Esophagus (tissue), 2 donors: ENCODE measurements around the gene RIBC2. TPM values are rescaled to one million over a fixed set of nuclear protein-coding genes. Genes with fewer than 3 reads are reported as not detected.
"Not testable (repeated sequence)": the region's sequence is repeated elsewhere in the genome, so short reads cannot be mapped to it uniquely, and the experiment has no call there.

Source experiments
- H3K27ac ChIP-seq, 2 donors: one replicate each; pipeline ENCODE4 v1.5.1; 2013; ENCODE audit warnings: low read depth in 2 of 2, mild to moderate bottlenecking in 2 of 2, inconsistent platforms in 1 of 2, low read length in 1 of 2, moderate library complexity in 1 of 2
- H3K27me3 ChIP-seq, 2 donors: one replicate each; pipeline ENCODE4 v1.6.1; 2013; ENCODE audit warnings: low read length in 2 of 2, control low read depth in 1 of 2, mild to moderate bottlenecking in 1 of 2; ENCODE audit not compliant: insufficient read depth in 2 of 2, control insufficient read depth in 1 of 2
- H3K36me3 ChIP-seq, 2 donors: one replicate each; pipeline ENCODE4 v1.6.1; 2013; ENCODE audit warnings: low read length in 1 of 2; ENCODE audit not compliant: control insufficient read depth in 2 of 2, insufficient read depth in 2 of 2
- H3K4me1 ChIP-seq, 2 donors: one replicate each; pipeline ENCODE4 v1.6.1; 2013; ENCODE audit warnings: low read length in 1 of 2; ENCODE audit not compliant: control insufficient read depth in 2 of 2, insufficient read depth in 2 of 2
- H3K4me3 ChIP-seq, 2 donors: one replicate each; pipeline ENCODE4 v1.5.1; 2013; ENCODE audit warnings: low read length in 2 of 2, mild to moderate bottlenecking in 2 of 2, low read depth in 1 of 2, moderate library complexity in 1 of 2
- H3K9me3 ChIP-seq, 2 donors: one replicate each; pipeline ENCODE4 v1.6.1; 2013; ENCODE audit warnings: mild to moderate bottlenecking in 2 of 2, low read depth in 1 of 2, low read length in 1 of 2, moderate library complexity in 1 of 2; ENCODE audit not compliant: control insufficient read depth in 2 of 2, insufficient read depth in 1 of 2
- WGBS, 2 donors: extraction: QIAGEN DNeasy Blood & Tissue Kit; methylation state at CpG; one replicate each; pipeline ENCODE4 v1.1.7; 2013; 5-methylcytosine and 5-hydroxymethylcytosine counted together
- polyA plus RNA-seq, 2 donors: library from polyadenylated mRNA; stranded (reverse); fragments of 200-250 nt; gene quantifications; one replicate each; pipeline ENCODE4 v1.2.3, GENCODE V29; 2013
- donor health status: healthy with polysubstance abuse.
- donor health status: Bipolar disorder and iron deficiency.

The RIBC2 gene
- polyA plus RNA-seq, 2 donors = 1.3 to 1.5 TPM

DNA sequence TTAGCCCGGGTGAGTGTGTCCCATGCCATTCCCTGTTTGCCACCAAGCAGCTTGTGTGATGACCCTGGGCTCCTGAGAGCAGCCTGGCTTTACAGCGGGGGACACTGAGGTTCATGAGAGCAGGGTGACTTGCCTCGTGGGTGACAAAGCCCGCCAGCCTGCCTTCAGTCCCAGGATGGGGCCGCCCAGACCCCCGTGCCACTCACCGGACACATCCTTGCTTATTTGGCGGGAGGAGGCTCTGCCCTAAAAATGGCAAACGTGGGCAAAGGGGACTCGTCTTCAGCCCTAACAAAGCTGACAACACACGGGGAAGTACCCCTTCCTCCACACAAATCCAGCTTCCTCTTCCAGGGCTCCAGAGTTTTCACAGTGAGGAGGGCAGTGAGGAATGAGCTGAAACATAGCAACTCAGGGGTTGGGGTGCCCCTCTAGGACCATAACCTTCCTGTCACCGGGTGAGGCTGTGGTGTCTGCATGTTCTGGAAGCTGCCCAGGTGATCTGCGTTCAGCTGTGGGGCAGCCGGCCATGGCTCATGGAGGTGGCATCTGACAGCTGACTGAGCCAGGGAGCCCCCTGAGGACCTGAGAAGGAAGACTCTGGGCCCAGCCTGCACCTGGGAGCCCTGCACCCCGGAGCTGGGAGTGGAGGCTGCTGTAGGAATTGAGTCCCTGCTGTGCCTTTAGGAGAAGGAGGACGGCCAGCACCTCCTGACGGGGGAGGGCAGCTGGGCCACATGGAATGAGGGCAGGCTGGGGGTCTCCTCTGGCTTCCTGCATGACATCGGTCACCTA is 16.7 kb downstream of the RIBC2 start:
- H3K36me3 ChIP-seq = no peaks in the 10 kb centered on the region
- no peak overlapping the region for H3K27ac ChIP-seq
- H3K4me1 ChIP-seq = peaks cover 0 to under 1% of the 10 kb centered on the region in 2 donors
- no peaks in the 10 kb centered on the region for H3K27me3 ChIP-seq
- WGBS, 2 donors = 86 to 89% methylated on average over 18 of the region's 18 CpGs
- no peak overlapping the region for H3K4me3 ChIP-seq
- no peaks in the 10 kb centered on the region for H3K9me3 ChIP-seq

DNA sequence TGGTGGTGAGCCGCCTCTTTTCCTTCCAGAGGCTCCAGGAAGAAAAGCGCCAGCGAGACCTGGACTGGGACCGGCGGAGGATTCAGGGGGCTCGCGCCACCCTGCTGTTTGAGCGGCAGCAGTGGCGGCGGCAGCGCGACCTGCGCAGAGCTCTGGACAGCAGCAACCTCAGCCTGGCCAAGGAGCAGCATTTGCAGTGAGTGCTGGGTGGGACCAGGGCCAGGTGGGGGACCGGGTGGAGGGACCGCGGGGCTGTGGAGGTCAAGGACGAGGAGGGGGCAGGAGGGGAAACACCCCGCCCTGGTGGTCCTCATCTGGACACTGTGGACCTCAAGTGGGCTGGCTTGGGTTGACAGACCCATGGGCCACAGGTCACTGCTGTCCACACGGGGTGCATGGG is 17.4 kb downstream of the RIBC2 start:
- 90% methylated on average over 19 of the region's 19 CpGs for WGBS, 2 donors
- no peak overlapping the region for H3K4me3 ChIP-seq
- peaks cover under 1 to 3% of the 10 kb centered on the region in 2 donors for H3K4me1 ChIP-seq
- H3K9me3 ChIP-seq = no peaks in the 10 kb centered on the region
- no peaks in the 10 kb centered on the region for H3K36me3 ChIP-seq
- no peaks in the 10 kb centered on the region for H3K27me3 ChIP-seq
- no peak overlapping the region for H3K27ac ChIP-seq

DNA sequence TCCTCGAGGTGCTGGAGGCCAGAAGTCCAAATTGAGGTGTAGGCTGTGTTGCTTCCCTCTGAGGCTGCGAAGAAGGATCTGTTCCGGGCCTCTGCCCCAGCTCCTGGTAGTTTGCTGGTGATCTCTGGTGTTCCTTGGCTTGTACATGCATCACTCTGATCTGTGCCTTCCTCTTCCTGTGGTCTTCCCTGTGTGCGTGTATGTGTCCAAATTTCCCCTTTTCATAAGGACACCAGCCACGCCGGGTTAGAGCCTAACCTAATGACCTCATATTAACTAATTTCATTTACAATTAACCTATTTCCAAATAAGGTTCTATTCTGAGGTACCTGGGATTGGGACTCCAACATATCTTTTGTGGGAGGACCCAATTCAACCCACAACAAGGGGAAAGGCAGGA is 21.5 kb downstream of the RIBC2 start:
- Histone ChIP-seq H3K27me3 (no peaks in the 10 kb centered on the region), H3K9me3 (no peaks in the 10 kb centered on the region), H3K4me1 (peaks cover 2 to 3% of the 10 kb centered on the region in 2 donors), H3K27ac (peak overlapping the region in 1 of 2 donors; percentile 62), H3K36me3 (no peaks in the 10 kb centered on the region), H3K4me3 (no peak overlapping the region)
- 79 to 87% methylated on average over 6 of the region's 6 CpGs for WGBS, 2 donors

DNA sequence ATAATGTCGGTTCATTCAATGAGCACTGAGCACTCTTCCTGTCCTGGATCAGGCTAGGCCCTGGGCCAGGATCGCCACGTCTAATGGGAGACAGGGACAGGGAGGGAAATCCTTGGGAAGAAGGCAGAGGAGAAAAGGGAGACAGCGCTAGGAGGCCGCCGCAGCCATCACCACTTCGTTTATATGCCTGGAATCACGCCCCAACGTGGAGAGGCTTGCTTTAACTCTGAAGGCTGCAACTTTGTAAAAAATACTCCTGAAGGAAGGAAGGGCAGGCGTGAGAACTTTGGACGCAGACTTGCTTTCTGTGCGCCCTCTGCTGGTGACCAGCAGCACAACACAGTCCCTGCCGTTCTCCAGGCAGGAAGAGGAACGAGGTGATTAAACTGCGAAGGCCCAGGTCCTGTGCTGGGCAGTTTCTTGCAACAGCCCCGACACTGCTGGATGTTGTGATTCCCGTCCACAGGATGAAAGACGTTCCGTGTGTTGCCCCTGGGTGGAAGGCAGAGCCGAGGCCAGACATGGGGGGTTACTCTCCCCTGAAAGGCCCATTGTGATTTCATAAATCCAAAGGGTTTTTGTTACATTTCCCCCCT is 22.1 kb downstream of the RIBC2 start:
- Histone ChIP-seq H3K9me3 (no peaks in the 10 kb centered on the region), H3K27me3 (no peaks in the 10 kb centered on the region), H3K27ac (peak overlapping the region; percentile 62 to 68), H3K36me3 (no peaks in the 10 kb centered on the region), H3K4me1 (peaks cover 2 to 3% of the 10 kb centered on the region in 2 donors), H3K4me3 (no peak overlapping the region)
- WGBS, 2 donors = 5 to 6% methylated on average over 20 of the region's 20 CpGs

DNA sequence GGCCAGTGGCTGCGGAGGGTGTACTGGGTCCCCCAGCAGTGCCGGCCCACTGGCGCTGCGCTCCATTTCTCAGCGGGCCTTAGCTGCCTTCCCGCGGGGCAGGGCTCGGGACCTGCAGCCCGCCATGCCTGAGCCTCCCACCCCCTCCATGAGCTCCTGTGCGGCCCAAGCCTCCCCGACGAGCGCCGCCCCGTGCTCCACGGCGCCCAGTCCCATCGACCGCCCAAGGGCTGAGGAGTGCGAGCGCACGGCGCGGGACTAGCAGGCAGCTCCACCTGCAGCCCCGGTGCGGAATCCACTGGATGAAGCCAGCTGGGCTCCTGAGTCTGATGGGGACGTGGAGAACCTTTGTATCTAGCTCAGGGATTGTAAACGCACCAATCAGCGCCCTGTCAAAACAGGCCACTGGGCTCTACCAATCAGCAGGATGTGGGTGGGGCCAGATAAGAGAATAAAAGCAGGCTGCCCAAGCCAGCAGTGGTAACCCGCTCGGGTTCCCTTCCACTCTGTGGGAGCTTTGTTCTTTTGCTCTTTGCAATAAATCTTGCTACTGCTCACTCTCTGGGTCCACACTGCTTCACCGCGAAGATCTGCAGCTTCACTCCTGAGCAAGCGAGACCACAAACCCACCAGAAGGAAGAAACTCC is 23.5 kb downstream of the RIBC2 start:
- H3K4me3 ChIP-seq, H3K27ac ChIP-seq, H3K9me3 ChIP-seq, H3K4me1 ChIP-seq, H3K27me3 ChIP-seq, H3K36me3 ChIP-seq: not testable (repeated sequence)
- WGBS, 2 donors = 79 to 81% methylated on average over 26 to 34 of the region's 34 CpGs

DNA sequence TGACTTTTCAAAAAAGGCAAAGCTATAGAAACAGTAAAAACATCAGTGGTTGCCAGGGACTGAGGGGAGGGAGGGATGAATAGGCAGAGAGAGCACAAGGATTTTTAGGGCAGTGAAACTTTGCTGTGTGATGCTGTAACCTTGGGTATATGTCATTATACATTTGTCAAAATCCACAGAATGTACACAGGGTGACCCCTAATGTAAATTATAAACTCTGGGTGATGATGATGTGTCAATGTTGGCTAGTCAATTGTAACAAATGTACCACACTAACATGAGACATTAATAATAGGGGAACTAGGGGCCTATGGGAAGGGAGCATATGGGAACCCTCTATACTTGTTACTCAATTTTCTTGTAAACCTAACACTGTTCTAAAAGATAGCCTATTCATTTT is 24.8 kb downstream of the RIBC2 start:
- H3K36me3 ChIP-seq = no peaks in the 10 kb centered on the region
- peaks cover 2 to 5% of the 10 kb centered on the region in 2 donors for H3K4me1 ChIP-seq
- H3K27me3 ChIP-seq = no peaks in the 10 kb centered on the region
- no peaks in the 10 kb centered on the region for H3K9me3 ChIP-seq
- H3K27ac ChIP-seq = no peak overlapping the region
- H3K4me3 ChIP-seq = no peak overlapping the region

DNA sequence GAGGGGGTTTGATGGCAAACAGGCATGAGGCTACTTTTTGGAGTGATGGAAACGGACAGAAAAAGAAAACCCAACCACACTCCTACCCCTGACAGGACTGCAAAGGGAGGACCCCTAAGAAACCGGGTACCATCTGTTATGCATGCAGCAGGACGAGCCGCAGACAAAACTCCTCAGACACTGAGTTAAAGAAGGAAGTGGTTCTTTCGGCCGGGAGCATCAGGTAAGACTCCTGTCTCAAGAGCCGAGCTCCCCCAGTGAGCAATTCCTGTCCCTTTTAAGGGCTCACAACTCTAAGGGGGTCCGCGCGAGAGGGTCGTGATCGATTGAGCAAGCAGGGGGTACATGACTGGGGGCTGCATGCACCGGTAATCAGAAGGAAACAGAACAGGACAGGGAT is 27.2 kb downstream of the RIBC2 start:
- WGBS, 2 donors = 33 to 36% methylated on average over 13 of the region's 13 CpGs
- H3K4me3 ChIP-seq, H3K27me3 ChIP-seq, H3K9me3 ChIP-seq, H3K4me1 ChIP-seq, H3K36me3 ChIP-seq: not testable (repeated sequence)
- peak overlapping the region; percentile 24 to 79 for H3K27ac ChIP-seq

DNA sequence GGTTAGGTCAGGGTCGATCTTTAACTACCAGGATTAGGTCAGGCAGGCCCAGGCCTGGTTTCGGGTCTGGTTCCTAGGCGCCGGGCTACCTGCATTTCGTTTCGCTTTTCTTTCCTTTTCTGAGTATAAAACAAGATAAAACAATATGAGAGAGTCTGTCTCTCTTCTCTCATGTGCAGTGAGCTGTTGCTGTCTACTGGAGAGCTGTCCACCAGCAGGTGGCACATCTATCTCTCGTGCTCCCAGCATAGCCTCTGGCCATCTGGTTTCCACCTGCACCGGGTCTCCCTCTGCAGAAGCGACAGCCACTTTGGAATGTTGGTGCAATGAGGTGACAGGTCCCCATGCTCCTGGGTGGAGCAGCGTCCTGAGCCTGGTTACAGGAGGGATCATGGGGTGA is 27.6 kb downstream of the RIBC2 start:
- WGBS, 2 donors = 14 to 19% methylated on average over 10 of the region's 10 CpGs
- H3K9me3 ChIP-seq = no peaks in the 10 kb centered on the region
- no peaks in the 10 kb centered on the region for H3K27me3 ChIP-seq
- H3K27ac ChIP-seq = peak overlapping the region; percentile 24 to 79
- H3K4me3 ChIP-seq = peak overlapping the region in 1 of 2 donors; percentile 22
- H3K4me1 ChIP-seq = peaks cover 0 to 2% of the 10 kb centered on the region in 2 donors
- no peaks in the 10 kb centered on the region for H3K36me3 ChIP-seq

DNA sequence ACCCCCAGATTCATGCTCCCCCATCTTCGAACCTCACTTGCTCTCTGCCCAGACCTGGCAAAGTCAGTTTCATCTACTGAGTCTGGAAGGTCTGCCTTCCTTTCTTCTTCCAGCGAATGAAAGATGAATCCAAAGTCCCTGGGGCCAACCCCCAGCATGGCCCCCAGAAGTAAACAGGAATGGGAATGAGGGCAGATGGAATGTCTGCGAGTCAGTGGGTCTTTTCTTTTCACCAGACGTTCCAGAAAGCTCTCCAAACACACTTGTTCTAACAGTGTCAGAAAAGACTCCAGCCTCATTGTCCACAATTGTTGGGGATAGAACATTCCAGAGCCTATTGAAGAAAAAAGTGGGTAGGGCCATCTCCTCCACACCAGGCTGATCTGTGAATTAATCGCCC is 28.6 kb downstream of the RIBC2 start:
- no peak overlapping the region for H3K4me3 ChIP-seq
- H3K27me3 ChIP-seq = no peaks in the 10 kb centered on the region
- H3K36me3 ChIP-seq = no peaks in the 10 kb centered on the region
- H3K27ac ChIP-seq = no peak overlapping the region
- WGBS, 2 donors = 64 to 66% methylated on average over 5 of the region's 5 CpGs
- H3K4me1 ChIP-seq = peaks cover 0 to 2% of the 10 kb centered on the region in 2 donors
- no peaks in the 10 kb centered on the region for H3K9me3 ChIP-seq
